Endothelial cell of umbilical vein (primary cell): ENCODE results near the gene PTDSS2. TPM values are rescaled to one million over a fixed set of nuclear protein-coding genes. Genes with fewer than 3 reads are reported as not detected.

Source experiments
- BruUV-seq: library from RNA; stranded (reverse); fragments of 400-500 nt; replicated peaks from 2 replicates; lab custom pipeline; 2021; lab: Mats Ljungman, UMichigan
- CTCF ChIA-PET: fragments of 300-600, 350-600 bp; sonication (Branson Sonifier 250); formaldehyde crosslinking; loops from one replicate; lab custom pipeline; 2021; ENCODE audit warnings: antibody characterized with exemption, inconsistent platforms; lab: Charles Lee
- POLR2A ChIA-PET: fragments of 300-600, 350-600 bp; sonication (Branson Sonifier 250); formaldehyde crosslinking; loops from one replicate; lab custom pipeline; 2021; ENCODE audit warnings: antibody characterized with exemption, inconsistent platforms; lab: Charles Lee
- DNase-seq: peaks from one replicate; pipeline ENCODE4 v3.0.0-alpha.2; 2011; ENCODE audit warnings: low read depth, low spot score
- FAIRE-seq: peaks from 2 replicates; lab custom pipeline; 2011; peaks lifted over from hg19 to GRCh38; lab: Jason Lieb, UNC
- H2AFZ ChIP-seq: 2 replicates; pipeline ENCODE4 v1.6.0; 2012; ENCODE audit warnings: low read depth, low read length, control low read depth, inconsistent platforms
- H3K27ac ChIP-seq: 2 replicates; pipeline ENCODE4 v1.5.1; 2011; ENCODE audit warnings: low read depth, mild to moderate bottlenecking, control low read depth, low read length, moderate library complexity; ENCODE audit not compliant: insufficient read depth
- H3K27me3 ChIP-seq, 2 experiments: 2 replicates each; pipeline versions ENCODE4 v1.6.0 to v1.6.1; 2011; ENCODE audit warnings: low read length in 2 of 2, mixed read lengths in 1 of 2; ENCODE audit not compliant: control insufficient read depth in 2 of 2, insufficient read depth in 2 of 2
- H3K36me3 ChIP-seq, 2 experiments: 2 replicates in 1 of 2; 3 replicates in 1 of 2; pipeline ENCODE4 v1.5.1; 2011; ENCODE audit warnings: low read length in 2 of 2, mild to moderate bottlenecking in 1 of 2, moderate library complexity in 1 of 2; ENCODE audit not compliant: control insufficient read depth in 2 of 2, insufficient read depth in 2 of 2; ENCODE audit errors: extremely low read depth in 1 of 2
- H3K4me1 ChIP-seq: 3 replicates; pipeline ENCODE4 v1.5.1; 2011; ENCODE audit warnings: mild to moderate bottlenecking, low read length; ENCODE audit not compliant: control insufficient read depth, insufficient read depth; ENCODE audit errors: extremely low read depth
- H3K4me2 ChIP-seq: 2 replicates; pipeline ENCODE4 v1.6.1; 2011; ENCODE audit warnings: low read length, control low read depth, mixed read lengths; ENCODE audit not compliant: insufficient read depth
- H3K4me3 ChIP-seq, 3 experiments: fragments of 200-600 bp in 1 of 3; sonication (generic), shearing (Covaris generic) in 1 of 3; replicated peaks in 1 of 3; 2 replicates each; pipeline ENCODE4 v1.5.1; 2011 to 2016; ENCODE audit warnings: control low read depth in 3 of 3, low read length in 3 of 3, mild to moderate bottlenecking in 2 of 3, inconsistent platforms in 1 of 3, low read depth in 1 of 3, moderate library complexity in 1 of 3; ENCODE audit not compliant: insufficient read depth in 1 of 3
- H3K79me2 ChIP-seq: 2 replicates; pipeline ENCODE4 v1.6.0; 2012; ENCODE audit warnings: low read length, inconsistent platforms; ENCODE audit not compliant: control insufficient read depth, insufficient read depth
- H3K9ac ChIP-seq: replicated peaks from 2 replicates; pipeline ENCODE3; 2011; ENCODE audit warnings: low read length, control low read depth; ENCODE audit not compliant: insufficient read depth; ENCODE audit errors: extremely low read depth
- H3K9me1 ChIP-seq: replicated peaks from 3 replicates; pipeline ENCODE4 v1.6.0; 2011; ENCODE audit warnings: mild to moderate bottlenecking, low read length; ENCODE audit not compliant: control insufficient read depth, insufficient read depth; ENCODE audit errors: extremely low read depth
- H3K9me3 ChIP-seq: replicated peaks from 2 replicates; pipeline ENCODE4 v1.5.1; 2012; ENCODE audit warnings: low read length, inconsistent platforms; ENCODE audit not compliant: control insufficient read depth, insufficient read depth
- H4K20me1 ChIP-seq: replicated peaks from 2 replicates; pipeline ENCODE3; 2011; ENCODE audit warnings: mild to moderate bottlenecking, low read length; ENCODE audit not compliant: control insufficient read depth, insufficient read depth; ENCODE audit errors: extremely low read depth
- EZH2 ChIP-seq: IDR thresholded peaks from 2 replicates; pipeline ENCODE4 v1.6.1; 2012; ENCODE audit warnings: borderline replicate concordance, low read depth, mild to moderate bottlenecking, moderate library complexity, low read length, inconsistent platforms; ENCODE audit not compliant: severe bottlenecking
- FOS ChIP-seq: IDR thresholded peaks from 2 replicates; pipeline ENCODE4 v1.6.1; 2011; ENCODE audit warnings: mild to moderate bottlenecking, low read length, moderate library complexity, borderline replicate concordance; ENCODE audit not compliant: insufficient read depth
- GATA2 ChIP-seq: IDR thresholded peaks from 2 replicates; pipeline ENCODE4 v1.7.0; 2011; ENCODE audit warnings: low read depth, mild to moderate bottlenecking, moderate library complexity, mixed read lengths, low read length; ENCODE audit not compliant: insufficient read length, insufficient read depth
- JUN ChIP-seq: IDR thresholded peaks from 2 replicates; pipeline ENCODE4 v1.6.1; 2011; ENCODE audit warnings: borderline replicate concordance, low read depth; ENCODE audit not compliant: insufficient read length, insufficient read depth
- MYC ChIP-seq: IDR thresholded peaks from one replicate; pipeline ENCODE4 v1.6.1; 2011; ENCODE audit warnings: mild to moderate bottlenecking, low read depth, low read length
- POLR2A ChIP-seq: IDR thresholded peaks from 2 replicates; pipeline ENCODE4 v1.6.1; 2012; ENCODE audit warnings: low read depth, mild to moderate bottlenecking, control low read depth, low read length
- POLR2AphosphoS5 ChIP-seq: IDR thresholded peaks from 2 replicates; pipeline ENCODE4 v1.6.1; 2012; ENCODE audit warnings: low read depth, mild to moderate bottlenecking, control low read depth, low read length, moderate library complexity; ENCODE audit not compliant: insufficient read depth
- dilution Hi-C: fragments of 300-500 bp; cut with MboI; formaldehyde crosslinking; loops from one replicate; pipeline ENCODE4 v1.15.0; 2019; ENCODE audit warnings: low sequenced_read_pairs; ENCODE audit not compliant: extremely low pct_ligation_motif_present
- intact Hi-C: fragments of 100-400 bp; cut with micrococcal nuclease; formaldehyde crosslinking; loops from one replicate; pipeline ENCODE4 v1.10.0; 2022
- polyA plus RNA-seq, 4 experiments: library from polyadenylated mRNA; depleted of rRNA in 3 of 4; stranded (reverse) in 3 of 4; unstranded in 1 of 4; fragments of >200 nt; gene quantifications; 2 replicates each; pipeline versions ENCODE4 v1.2.1 to v1.2.3, GENCODE V29; 2011 to 2012; ENCODE audit warnings: missing spikeins in 1 of 4
- total RNA-seq: library from RNA; stranded (reverse); gene quantifications from 2 replicates; pipeline ENCODE4 v1.2.3, GENCODE V29; 2021
- TF ChIP-seq, protein P1 (sequence below): IDR thresholded peaks from 2 replicates; pipeline ENCODE4 v1.6.1; 2011; ENCODE audit not compliant: insufficient read depth, insufficient read length

Gene PTDSS2
- total and polyA plus RNA-seq, 2 donors (not counting 3 experiments of a cell fraction or from before 2014, with no cell fraction given): 41.4 to 46.8 TPM

- no peaks in the 10 kb centered on the region for H4K20me1 ChIP-seq
- H3K27ac ChIP-seq: no peak overlapping the region
- no peak overlapping the region for H3K9ac ChIP-seq
- BruUV-seq: no TSS peak
- no peak for DNase-seq
- no peak overlapping the region for H3K4me2 ChIP-seq
- H2AFZ ChIP-seq: no peak overlapping the region
- H3K9me1 ChIP-seq: no peaks in the 10 kb centered on the region
- dilution Hi-C loops (no loop called here), intact Hi-C loops (no loop called here)
- H3K9me3 ChIP-seq: no peaks in the 10 kb centered on the region
- H3K36me3 ChIP-seq: peaks cover 4 to 18% of the 10 kb centered on the region in 2 experiments
- peaks cover 16% of the 10 kb centered on the region for H3K79me2 ChIP-seq
- no peak for FAIRE-seq
- no peak for TF ChIP-seq JUN
- no peak for TF ChIP-seq POLR2A
- TF ChIP-seq GATA2: no peak
- TF ChIP-seq, protein P1, sequence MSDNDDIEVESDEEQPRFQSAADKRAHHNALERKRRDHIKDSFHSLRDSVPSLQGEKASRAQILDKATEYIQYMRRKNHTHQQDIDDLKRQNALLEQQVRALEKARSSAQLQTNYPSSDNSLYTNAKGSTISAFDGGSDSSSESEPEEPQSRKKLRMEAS: no peak
- no peak for TF ChIP-seq EZH2
- TF ChIP-seq POLR2AphosphoS5: no peak
- no peak for TF ChIP-seq MYC
- no peak for TF ChIP-seq FOS
- ChIA-PET POLR2A (no interaction called here), CTCF (no interaction called here)
- no peaks in the 10 kb centered on the region for H3K27me3 ChIP-seq
- peaks cover 6% of the 10 kb centered on the region for H3K4me1 ChIP-seq
- H3K4me3 ChIP-seq: no peak overlapping the region
Measured at GRCh38 chr11:532527-532985, 82.5 kb downstream of the PTDSS2 start.
